ENCODE data around the gene RAX2.
"Not testable (repeated sequence)": the region's sequence is repeated elsewhere in the genome, so short reads cannot be mapped to it uniquely, and the experiment has no call there.

Gene RAX2

DNA sequence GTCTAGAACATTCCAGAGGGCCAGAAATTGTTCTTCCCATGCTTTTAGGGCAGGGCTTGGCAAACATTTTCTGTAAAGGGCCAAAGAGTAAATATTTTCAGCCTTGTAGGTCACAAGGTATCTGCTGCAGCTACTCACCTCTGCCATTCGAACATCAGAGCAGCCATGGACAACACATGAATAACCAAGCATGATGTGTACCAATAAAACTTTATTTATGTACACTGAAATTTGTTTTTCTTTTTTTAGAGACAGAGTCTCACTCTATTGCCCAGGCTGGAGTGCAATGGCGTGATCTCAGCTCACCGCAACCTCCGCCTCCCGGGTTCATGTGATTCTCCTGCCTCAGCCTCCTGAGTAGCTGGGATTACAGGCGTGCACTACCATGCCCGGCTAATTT is 14.3 kb downstream of the RAX2 start:
- not testable (repeated sequence) for DNase-seq

- no peak for DNase-seq
These were observed 18.2 kb downstream of the RAX2 start for GRCh38 chr19:3753631-3754410.

DNA sequence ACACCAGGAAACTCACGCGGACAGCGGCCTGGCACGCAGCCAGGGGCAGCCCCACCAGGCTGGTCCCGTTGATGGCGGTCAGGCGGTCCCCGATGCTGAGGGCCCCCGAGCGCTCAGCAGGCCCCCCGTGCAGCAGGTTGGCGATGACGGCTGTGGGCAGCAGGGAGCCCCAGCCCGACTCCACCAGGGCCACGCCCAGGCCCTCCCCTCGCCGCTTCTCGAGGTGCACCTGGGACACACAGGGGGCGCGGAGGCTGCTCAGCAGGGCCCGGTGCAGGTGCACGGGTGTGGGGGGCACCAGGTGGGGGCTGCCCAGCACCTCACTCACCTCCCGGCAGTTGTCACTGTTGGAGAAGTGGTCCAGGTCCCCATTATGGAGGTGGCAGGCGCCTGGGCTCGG is 19.5 kb downstream of the RAX2 start:
- DNase-seq: no peak

DNA sequence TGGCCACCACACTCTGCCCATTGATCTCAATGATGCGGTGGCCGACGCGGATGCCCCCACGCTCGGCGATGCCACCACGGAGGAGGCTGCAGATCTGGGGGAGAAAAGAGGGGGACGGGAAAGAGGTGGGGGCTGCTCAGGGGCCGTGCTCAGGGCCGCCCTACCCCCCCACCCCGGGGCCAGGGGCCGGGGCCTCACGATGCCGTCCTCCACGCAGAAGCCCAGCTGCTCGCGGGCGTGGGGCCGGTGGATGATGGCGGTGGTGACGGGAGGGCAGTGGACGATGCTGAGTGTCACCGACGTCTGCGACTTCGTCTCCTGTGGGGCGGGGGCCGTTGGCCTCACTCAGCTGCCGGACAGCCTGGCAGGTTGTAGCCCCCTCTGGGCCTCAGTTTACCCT is 20.8 kb downstream of the RAX2 start:
- no peak for DNase-seq

DNA sequence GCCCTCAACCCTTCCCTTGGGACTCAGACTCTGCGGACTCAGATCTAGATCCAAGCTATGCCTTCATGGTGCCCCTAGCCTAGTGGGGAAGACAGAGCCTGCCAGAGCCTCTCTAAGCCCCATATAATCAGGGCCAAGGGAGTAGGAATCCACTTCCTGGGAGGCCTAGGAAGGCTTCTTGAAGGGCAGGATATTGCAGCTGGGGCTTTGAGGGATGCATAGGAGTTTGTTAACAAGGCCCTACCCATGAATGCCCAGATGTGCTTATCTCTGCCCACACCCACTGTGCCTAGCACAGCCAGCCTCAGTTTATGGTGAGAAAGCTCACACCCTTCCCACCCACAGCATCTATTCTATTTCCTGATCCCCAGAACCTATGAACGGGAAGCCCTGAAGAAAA is 21.8 kb downstream of the RAX2 start:
- no peak for DNase-seq

GRCh38 chr19:3748965-3749364 is 23.1 kb downstream of the RAX2 start:
- no peak for DNase-seq

DNA sequence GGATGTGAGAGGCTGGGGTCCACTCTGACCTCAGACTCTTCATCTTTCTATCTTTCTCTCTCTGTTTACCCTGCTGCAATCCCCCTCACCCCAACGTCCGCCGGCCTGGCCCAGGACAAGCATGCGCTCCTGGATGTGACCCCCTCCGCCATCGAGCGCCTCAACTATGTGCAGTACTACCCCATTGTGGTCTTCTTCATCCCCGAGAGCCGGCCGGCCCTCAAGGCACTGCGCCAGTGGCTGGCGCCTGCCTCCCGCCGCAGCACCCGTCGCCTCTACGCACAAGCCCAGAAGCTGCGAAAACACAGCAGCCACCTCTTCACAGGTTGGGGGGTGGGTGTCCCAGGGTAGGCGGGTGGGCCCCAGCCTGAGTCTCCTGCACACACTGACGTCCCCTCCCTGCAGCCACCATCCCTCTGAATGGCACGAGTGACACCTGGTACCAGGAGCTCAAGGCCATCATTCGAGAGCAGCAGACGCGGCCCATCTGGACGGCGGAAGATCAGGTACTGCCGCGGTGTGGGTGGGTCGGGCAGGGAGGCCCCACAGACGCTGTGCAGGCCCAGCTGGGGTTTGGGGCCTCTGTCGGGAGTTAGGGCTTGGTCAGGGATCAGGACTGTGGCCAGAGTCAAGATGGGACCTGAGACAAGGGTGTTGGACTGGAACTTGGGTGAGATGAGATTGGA is 25.5 kb downstream of the RAX2 start:
- no peak for DNase-seq

- DNase-seq: no peak
These were observed 26.5 kb downstream of the RAX2 start for GRCh38 chr19:3745363-3746045.

DNA sequence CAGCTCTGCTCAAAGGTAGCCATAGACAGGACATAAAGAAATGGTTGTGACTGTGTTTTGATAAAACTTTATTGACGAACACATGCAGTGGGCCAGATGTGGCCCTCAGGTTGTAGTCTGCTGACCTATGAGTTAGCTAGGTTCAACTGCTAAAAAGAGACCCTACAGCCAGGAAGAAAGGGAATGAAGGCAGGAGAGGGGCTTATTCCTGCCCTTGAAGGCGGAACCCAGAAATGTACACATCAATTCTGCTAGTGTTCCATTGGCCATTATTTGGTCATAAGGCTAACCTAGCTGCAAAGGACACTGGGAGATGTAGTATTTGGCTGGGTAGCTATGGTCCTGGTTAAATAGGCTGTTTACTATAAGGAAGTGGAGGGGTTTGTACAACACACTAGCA is 28.5 kb downstream of the RAX2 start:
- DNase-seq: no peak

DNA sequence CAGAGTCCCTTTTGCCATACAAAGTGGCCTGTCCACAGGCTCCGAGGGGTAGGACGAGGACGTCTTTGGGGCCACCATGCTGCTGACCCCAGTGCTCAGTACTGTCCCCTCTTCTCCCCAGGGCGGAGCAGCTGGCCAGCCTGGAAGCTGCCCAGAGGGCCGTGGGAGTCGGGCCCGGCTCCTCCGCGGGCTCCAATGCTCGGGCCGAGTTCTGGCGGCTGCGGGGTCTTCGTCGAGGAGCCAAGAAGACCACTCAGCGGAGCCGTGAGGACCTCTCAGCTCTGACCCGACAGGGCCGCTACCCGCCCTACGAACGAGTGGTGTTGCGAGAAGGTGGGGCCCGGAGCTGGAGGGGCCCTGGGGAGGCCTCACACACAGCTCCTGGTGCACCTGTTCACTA is 31.6 kb downstream of the RAX2 start:
- no peak for DNase-seq

- DNase-seq: no peak
These were observed 33.4 kb downstream of the RAX2 start for GRCh38 chr19:3738477-3739220.

DNA sequence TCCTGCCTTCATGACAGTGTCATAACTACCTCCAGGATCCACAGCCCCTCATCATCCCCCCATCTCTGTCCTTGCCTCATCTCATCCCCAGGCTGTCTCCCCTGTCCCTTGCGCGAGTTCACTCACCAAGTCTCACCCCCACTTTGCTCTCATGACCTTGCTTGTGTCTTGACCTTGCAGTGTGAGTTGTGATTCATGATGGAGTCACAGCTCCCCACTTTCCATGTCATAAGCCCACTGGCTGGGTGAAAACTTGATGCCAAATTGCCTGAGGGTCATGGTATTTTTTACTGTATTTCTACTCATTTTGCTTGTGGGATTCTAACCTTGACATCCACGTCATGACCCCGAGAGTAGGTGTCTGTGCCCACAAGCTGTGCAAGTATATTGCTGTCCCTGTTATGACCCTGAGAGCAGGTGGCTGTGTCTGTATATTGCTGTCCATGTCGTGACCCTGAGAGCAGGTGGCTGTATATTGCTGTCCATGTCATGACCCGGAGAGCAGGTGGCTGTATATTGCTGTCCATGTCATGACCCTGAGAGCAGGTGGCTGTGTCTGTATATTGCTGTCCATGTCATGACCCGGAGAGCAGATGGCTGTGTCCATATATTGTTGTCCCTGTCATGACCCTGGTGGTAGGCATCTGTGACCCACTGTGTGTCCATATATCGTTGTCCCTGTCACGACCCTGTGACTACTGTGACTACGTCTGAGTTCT is 34.4 kb downstream of the RAX2 start:
- no peak for DNase-seq

- no peak for DNase-seq
These were observed 35.8 kb downstream of the RAX2 start for GRCh38 chr19:3736106-3736724.

GRCh38 chr19:3734310-3734600 is 37.8 kb downstream of the RAX2 start:
- no peak for DNase-seq

- DNase-seq: no peak
These were observed 38.3 kb downstream of the RAX2 start for GRCh38 chr19:3733549-3734309.

DNA sequence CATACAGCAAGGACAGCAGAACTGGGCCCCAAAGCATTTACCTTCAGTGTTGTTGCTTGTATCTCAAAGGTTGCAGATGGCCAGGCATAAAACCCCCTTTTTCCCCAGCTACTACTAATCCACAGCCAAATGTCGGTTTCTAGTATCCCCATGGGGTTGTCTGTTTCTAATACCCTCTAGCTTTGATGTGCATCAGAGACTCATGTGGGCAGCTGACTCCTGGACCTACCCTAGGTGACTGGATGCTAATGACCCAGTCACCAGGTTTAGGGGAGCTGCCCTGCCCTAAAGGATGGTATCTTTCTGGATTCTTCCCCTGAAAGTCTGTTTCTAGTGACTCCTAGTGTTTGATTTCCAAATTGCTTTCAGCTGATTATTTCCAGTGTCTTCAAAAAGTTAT is 39.9 kb downstream of the RAX2 start:
- DNase-seq: no peak

DNA sequence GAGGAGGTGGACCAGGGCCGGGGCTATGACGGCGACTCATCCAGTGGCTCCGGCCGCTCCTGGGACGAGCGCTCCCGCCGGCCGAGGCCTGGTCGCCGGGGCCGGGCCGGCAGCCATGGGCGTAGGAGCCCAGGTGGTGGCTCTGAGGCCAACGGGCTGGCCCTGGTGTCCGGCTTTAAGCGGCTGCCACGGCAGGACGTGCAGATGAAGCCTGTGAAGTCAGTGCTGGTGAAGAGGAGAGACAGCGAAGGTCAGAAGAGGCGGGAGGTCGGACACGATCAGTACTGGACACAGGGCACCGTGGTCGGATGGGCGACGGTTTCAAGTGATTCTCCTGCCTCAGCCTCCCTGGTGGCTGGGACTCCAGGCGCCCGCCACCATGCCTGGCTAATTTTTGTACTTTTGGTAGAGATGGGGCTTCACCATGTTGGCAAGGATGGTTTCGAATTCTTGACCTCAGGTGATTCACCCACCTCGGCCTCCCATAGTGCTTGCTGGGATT is 41.5 kb downstream of the RAX2 start:
- no peak for DNase-seq

DNA sequence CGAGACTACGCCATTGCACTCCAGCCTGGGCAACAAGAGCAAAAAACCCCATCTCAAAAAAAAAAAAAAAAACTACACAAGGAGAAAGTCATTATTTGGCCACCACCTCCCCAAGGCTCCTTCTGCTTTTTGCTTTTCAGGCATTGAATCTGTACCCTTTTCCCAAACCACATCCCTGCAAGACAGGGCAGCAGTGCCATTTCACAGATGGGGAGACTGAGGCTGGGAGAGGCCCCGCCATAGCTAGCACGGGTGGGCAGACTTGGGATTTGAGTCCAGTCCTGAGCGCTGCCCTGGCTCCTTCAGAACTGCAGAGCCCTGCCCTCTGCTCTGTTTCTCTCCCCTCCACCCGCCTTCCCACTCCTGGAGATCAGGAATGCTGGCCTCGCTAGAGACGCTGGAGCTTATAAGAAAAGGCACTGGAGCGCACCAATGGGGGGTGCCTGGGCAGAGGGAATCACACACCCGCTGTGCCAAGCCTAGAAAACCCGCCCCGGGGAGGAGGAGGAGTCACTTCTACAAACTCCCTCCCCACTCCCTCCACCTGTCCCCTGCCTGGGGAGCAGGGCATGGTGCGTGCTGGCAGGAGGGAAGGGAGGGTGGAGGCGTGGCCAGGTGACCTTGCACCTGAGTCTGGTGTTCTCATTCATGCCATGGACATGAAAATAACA is 46.3 kb downstream of the RAX2 start:
- DNase-seq: peak; percentile 24

DNA sequence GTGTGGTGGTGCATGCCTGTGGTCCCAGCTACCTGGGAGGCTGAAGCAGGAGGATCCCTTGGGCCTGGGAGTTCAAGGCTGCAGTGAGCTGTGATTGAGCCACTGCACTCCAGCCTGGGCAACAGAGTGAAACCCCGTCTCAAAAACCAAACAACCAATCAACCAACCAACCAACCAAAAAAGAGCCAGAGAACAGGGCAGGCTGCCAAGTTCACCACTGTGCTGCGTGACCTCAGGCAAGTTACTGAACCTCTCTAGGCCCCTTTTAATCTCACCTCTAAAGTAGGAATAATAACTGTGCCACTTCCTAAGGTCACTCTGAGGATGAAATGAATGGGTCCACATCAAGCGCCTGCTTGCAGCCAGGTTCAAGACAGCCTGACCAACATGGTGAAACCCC is 46.9 kb downstream of the RAX2 start:
- DNase-seq: no peak

- peak; percentile 87 for DNase-seq
These were observed 48.1 kb downstream of the RAX2 start for GRCh38 chr19:3723883-3724282.

DNA sequence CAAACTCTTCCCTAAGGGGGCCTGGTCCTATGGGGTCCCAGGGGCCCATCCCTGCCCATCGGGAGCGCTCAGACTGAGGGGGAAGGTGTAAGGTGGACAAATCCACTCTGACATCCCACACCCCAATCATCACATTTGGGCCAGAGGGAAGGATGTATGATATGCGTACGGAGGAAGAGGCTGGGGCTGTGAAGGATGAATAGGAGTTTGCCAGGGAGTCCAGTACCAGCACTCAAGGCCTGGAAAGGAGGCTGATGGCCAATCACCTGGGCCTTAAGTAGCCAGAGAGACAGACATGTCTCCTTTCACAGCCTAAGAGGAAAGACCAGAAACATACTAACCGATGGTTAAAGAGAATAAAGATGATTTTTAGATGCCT is 48.9 kb downstream of the RAX2 start:
- DNase-seq: no peak
